SJSA1 (cell line): Measurements from ENCODE around the gene SDC3. TPM values are rescaled to one million over a fixed set of nuclear protein-coding genes. Genes with fewer than 3 reads are reported as not detected.
A peak's percentile ranks its signal among the peaks of the same experiment; 100 is the strongest.

Experiments used
- DNase-seq, 2 experiments: peaks; one replicate each; pipeline ENCODE4 v3.0.0-alpha.2; 2015 to 2020; ENCODE audit warnings: low spot score in 2 of 2, low read depth in 1 of 2
- H3K27ac ChIP-seq: fragments of 250-450 bp; sonication (Bioruptor Pico); 2 replicates; pipeline ENCODE4 v1.5.1; 2020; ENCODE audit warnings: mild to moderate bottlenecking, moderate library complexity
- H3K27me3 ChIP-seq: fragments of 250-450 bp; sonication (Bioruptor Pico); replicated peaks from 2 replicates; pipeline ENCODE4 v1.5.1; 2020; ENCODE audit warnings: mild to moderate bottlenecking, moderate library complexity
- H3K36me3 ChIP-seq: fragments of 250-450 bp; sonication (Bioruptor Pico); 2 replicates; pipeline ENCODE4 v1.5.1; 2020; ENCODE audit warnings: mild to moderate bottlenecking
- H3K4me1 ChIP-seq: fragments of 250-450 bp; sonication (Bioruptor Pico); replicated peaks from 2 replicates; pipeline ENCODE4 v1.6.1; 2021; ENCODE audit warnings: mild to moderate bottlenecking
- H3K4me3 ChIP-seq: fragments of 250-450 bp; sonication (Bioruptor Pico); 2 replicates; pipeline ENCODE4 v1.5.1; 2020; ENCODE audit warnings: mild to moderate bottlenecking
- H3K9me3 ChIP-seq: fragments of 250-450 bp; sonication (Bioruptor Pico); replicated peaks from 2 replicates; pipeline ENCODE4 v1.5.1; 2020; ENCODE audit warnings: mild to moderate bottlenecking
- total RNA-seq: library from RNA; depleted of rRNA; stranded (reverse); fragments of >200 nt; shearing (Covaris generic); gene quantifications from 2 replicates; pipeline ENCODE4 v1.2.3, GENCODE V29; 2014

SDC3 gene
- total RNA-seq, 1 experiment from 2014 or later, result 43.6 TPM

GRCh38 chr1:30896905-30897304, 11.7 kb downstream of the SDC3 start:
- no peak overlapping the region for H3K4me3 ChIP-seq
- peaks cover 13% of the 10 kb centered on the region for H3K4me1 ChIP-seq
- no peak for DNase-seq
- no peaks in the 10 kb centered on the region for H3K27me3 ChIP-seq
- peaks cover 3% of the 10 kb centered on the region; the same call in 1 of the 2 replicates for H3K36me3 ChIP-seq
- H3K27ac ChIP-seq, result no peak overlapping the region
- no peaks in the 10 kb centered on the region for H3K9me3 ChIP-seq

- Histone ChIP-seq H3K4me3 (no peak overlapping the region), H3K9me3 (no peaks in the 10 kb centered on the region), H3K27me3 (no peaks in the 10 kb centered on the region), H3K27ac (no peak overlapping the region), H3K36me3 (peaks cover 3% of the 10 kb centered on the region; the same call in 1 of the 2 replicates), H3K4me1 (peaks cover 10% of the 10 kb centered on the region)
- no peak for DNase-seq
Observed at GRCh38 chr1:30895944-30896660, 12.5 kb downstream of the SDC3 start.

GRCh38 chr1:30895382-30895943, 13.1 kb downstream of the SDC3 start:
- no peak for DNase-seq
- Histone ChIP-seq H3K27ac (no peak overlapping the region), H3K4me1 (peaks cover 10% of the 10 kb centered on the region)

GRCh38 chr1:30894508-30894973, 14.0 kb downstream of the SDC3 start:
- no peaks in the 10 kb centered on the region for H3K27me3 ChIP-seq
- H3K4me1 ChIP-seq, result peaks cover 9% of the 10 kb centered on the region
- no peak overlapping the region for H3K27ac ChIP-seq
- no peak overlapping the region for H3K4me3 ChIP-seq
- no peaks in the 10 kb centered on the region for H3K9me3 ChIP-seq
- H3K36me3 ChIP-seq, result peaks cover 3% of the 10 kb centered on the region; the same call in 1 of the 2 replicates
- no peak for DNase-seq

More at GRCh38 chr1:30895382-30895943, 13.1 kb downstream of the SDC3 start:
- Histone ChIP-seq H3K4me3 (no peak overlapping the region), H3K9me3 (no peaks in the 10 kb centered on the region), H3K27me3 (no peaks in the 10 kb centered on the region), H3K36me3 (peaks cover 3% of the 10 kb centered on the region; the same call in 1 of the 2 replicates)

GRCh38 chr1:30893776-30894507, 14.6 kb downstream of the SDC3 start:
- Histone ChIP-seq H3K27ac (no peak overlapping the region), H3K9me3 (no peaks in the 10 kb centered on the region), H3K27me3 (no peaks in the 10 kb centered on the region), H3K4me1 (peaks cover 9% of the 10 kb centered on the region), H3K4me3 (no peak overlapping the region), H3K36me3 (peaks cover 4% of the 10 kb centered on the region; the same call in 1 of the 2 replicates)
- no peak for DNase-seq

- H3K27ac ChIP-seq, result no peak overlapping the region
- no peaks in the 10 kb centered on the region for H3K27me3 ChIP-seq
- H3K36me3 ChIP-seq, result peaks cover 11% of the 10 kb centered on the region; the same call in 1 of the 2 replicates
- no peaks in the 10 kb centered on the region for H3K9me3 ChIP-seq
- no peak for DNase-seq
- H3K4me3 ChIP-seq, result no peak overlapping the region
- H3K4me1 ChIP-seq, result peaks cover 19% of the 10 kb centered on the region
Observed at GRCh38 chr1:30892671-30893073, 15.9 kb downstream of the SDC3 start.

GRCh38 chr1:30891227-30891552, 17.4 kb downstream of the SDC3 start:
- H3K4me1 ChIP-seq, result peaks cover 33% of the 10 kb centered on the region
- no peak overlapping the region for H3K27ac ChIP-seq
- no peak overlapping the region for H3K4me3 ChIP-seq
- DNase-seq, result no peak
- H3K27me3 ChIP-seq, result no peaks in the 10 kb centered on the region
- peaks cover 17% of the 10 kb centered on the region for H3K36me3 ChIP-seq
- no peaks in the 10 kb centered on the region for H3K9me3 ChIP-seq

GRCh38 chr1:30890502-30891226, 17.9 kb downstream of the SDC3 start:
- Histone ChIP-seq H3K27me3 (no peaks in the 10 kb centered on the region), H3K27ac (no peak overlapping the region), H3K9me3 (no peaks in the 10 kb centered on the region), H3K36me3 (peaks cover 17% of the 10 kb centered on the region), H3K4me1 (peaks cover 39% of the 10 kb centered on the region), H3K4me3 (no peak overlapping the region)
- no peak for DNase-seq

GRCh38 chr1:30889511-30889910, 19.0 kb downstream of the SDC3 start:
- peaks cover 50% of the 10 kb centered on the region for H3K4me1 ChIP-seq
- H3K36me3 ChIP-seq, result peaks cover 14% of the 10 kb centered on the region
- no peak overlapping the region for H3K27ac ChIP-seq
- no peaks in the 10 kb centered on the region for H3K9me3 ChIP-seq
- H3K27me3 ChIP-seq, result no peaks in the 10 kb centered on the region
- no peak for DNase-seq
- no peak overlapping the region for H3K4me3 ChIP-seq

- H3K9me3 ChIP-seq, result no peaks in the 10 kb centered on the region
Observed at GRCh38 chr1:30888975-30889374, 19.6 kb downstream of the SDC3 start.

GRCh38 chr1:30888391-30888790, 20.2 kb downstream of the SDC3 start:
- Histone ChIP-seq H3K4me3 (no peak overlapping the region), H3K9me3 (no peaks in the 10 kb centered on the region), H3K27me3 (no peaks in the 10 kb centered on the region), H3K4me1 (peaks cover 58% of the 10 kb centered on the region), H3K36me3 (peaks cover 14% of the 10 kb centered on the region), H3K27ac (peak overlapping the region; percentile 54)
- DNase-seq, result peak; percentile 71 to 81

More at GRCh38 chr1:30888975-30889374, 19.6 kb downstream of the SDC3 start:
- Histone ChIP-seq H3K36me3 (peaks cover 14% of the 10 kb centered on the region), H3K27me3 (no peaks in the 10 kb centered on the region), H3K4me3 (no peak overlapping the region), H3K27ac (peak overlapping the region; percentile 54), H3K4me1 (peaks cover 56% of the 10 kb centered on the region)
- DNase-seq, result no peak

- Histone ChIP-seq H3K9me3 (no peaks in the 10 kb centered on the region), H3K4me1 (peaks cover 58% of the 10 kb centered on the region), H3K27me3 (no peaks in the 10 kb centered on the region), H3K4me3 (no peak overlapping the region), H3K36me3 (peaks cover 14% of the 10 kb centered on the region), H3K27ac (peak overlapping the region; percentile 54)
- peak; percentile 53 to 68 for DNase-seq
Observed at GRCh38 chr1:30887485-30888315, 20.9 kb downstream of the SDC3 start.
